B cell (primary cell): Measurements from ENCODE around the gene HMGA1.

Source experiments
- EZH2 ChIP-seq: IDR thresholded peaks from 2 replicates; pipeline ENCODE4 v1.6.1; 2012; ENCODE audit warnings: borderline replicate concordance, low read depth, mild to moderate bottlenecking, moderate library complexity, low read length; ENCODE audit not compliant: insufficient read depth, poor library complexity, severe bottlenecking
- TF ChIP-seq, protein P1 (sequence below): fragments of 200-600 bp; IDR thresholded peaks from one replicate; pipeline ENCODE4 v1.8.0; 2022; ENCODE audit warnings: antibody characterized with exemption, mild to moderate bottlenecking

- TF ChIP-seq EZH2 = no peak
- TF ChIP-seq, protein P1, sequence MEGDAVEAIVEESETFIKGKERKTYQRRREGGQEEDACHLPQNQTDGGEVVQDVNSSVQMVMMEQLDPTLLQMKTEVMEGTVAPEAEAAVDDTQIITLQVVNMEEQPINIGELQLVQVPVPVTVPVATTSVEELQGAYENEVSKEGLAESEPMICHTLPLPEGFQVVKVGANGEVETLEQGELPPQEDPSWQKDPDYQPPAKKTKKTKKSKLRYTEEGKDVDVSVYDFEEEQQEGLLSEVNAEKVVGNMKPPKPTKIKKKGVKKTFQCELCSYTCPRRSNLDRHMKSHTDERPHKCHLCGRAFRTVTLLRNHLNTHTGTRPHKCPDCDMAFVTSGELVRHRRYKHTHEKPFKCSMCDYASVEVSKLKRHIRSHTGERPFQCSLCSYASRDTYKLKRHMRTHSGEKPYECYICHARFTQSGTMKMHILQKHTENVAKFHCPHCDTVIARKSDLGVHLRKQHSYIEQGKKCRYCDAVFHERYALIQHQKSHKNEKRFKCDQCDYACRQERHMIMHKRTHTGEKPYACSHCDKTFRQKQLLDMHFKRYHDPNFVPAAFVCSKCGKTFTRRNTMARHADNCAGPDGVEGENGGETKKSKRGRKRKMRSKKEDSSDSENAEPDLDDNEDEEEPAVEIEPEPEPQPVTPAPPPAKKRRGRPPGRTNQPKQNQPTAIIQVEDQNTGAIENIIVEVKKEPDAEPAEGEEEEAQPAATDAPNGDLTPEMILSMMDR = no peak
These were observed 35.1 kb upstream of the HMGA1 start for GRCh38 chr6:34201455-34202107.
